ENCODE results near the gene ARL3.

The ARL3 gene

DNA sequence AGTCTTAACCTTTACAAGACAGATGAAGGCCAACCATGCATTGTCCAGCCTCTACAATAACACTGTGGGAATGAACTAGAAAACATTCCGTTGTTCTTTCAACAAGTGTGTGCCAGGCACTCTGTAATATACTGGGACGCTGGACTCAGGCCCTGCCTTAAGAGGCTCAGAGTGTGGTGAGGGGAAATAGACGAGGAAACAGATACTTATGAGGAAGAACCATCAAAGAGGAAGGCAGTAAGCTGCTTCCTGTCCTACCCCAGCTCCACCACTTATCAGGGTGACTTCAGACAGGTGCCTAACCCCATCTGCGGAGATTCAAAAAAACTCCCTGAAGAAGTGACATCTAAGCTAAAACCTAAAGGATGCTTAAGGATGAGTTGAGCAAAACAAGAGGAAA lies 78.8 kb downstream of the ARL3 start:
- TF ChIP-seq CTCF (IDR thresholded peaks at IDR 0.05; ENCODE audit: low read depth, low read length) = no peak
- no peak overlapping the region for H3K4me3 ChIP-seq (replicated peaks in 1 of 2; ENCODE audit: low read depth in 2 of 2, low read length in 2 of 2)
- no peak for DNase-seq (ENCODE audit: low read depth in 2 of 2)

DNA sequence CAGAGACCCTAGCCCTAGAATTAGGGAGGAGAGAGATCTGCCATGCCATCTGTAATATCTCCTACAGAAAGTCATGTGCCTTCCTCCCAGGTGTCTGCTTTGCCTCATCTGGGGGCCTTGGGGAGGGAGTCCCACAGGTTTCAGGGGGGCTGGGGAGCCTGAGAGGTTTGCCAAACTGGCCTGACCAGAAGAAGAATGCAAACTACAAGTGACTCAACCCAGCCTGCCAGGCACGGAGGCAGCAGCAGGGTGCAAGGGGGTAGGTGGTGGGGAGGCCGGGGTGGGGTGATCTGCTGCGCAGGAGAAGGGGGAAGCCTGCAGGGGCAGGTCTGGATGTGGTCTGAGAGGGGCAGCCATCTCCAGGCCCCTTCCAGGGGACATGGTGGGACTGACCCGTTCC lies 79.5 kb downstream of the ARL3 start:
- H3K4me3 ChIP-seq (replicated peaks in 1 of 2; ENCODE audit: low read depth in 2 of 2, low read length in 2 of 2) = no peak overlapping the region
- no peak for TF ChIP-seq CTCF (IDR thresholded peaks at IDR 0.05; ENCODE audit: low read depth, low read length)
- DNase-seq (ENCODE audit: low read depth in 2 of 2) = no peak

GRCh38 chr10:102633848-102634247 lies 80.3 kb downstream of the ARL3 start:
- TF ChIP-seq CTCF (IDR thresholded peaks at IDR 0.05; ENCODE audit: low read depth, low read length) = no peak
- no peak overlapping the region for H3K4me3 ChIP-seq (replicated peaks in 1 of 2; ENCODE audit: low read depth in 2 of 2, low read length in 2 of 2)
- no peak for DNase-seq (ENCODE audit: low read depth in 2 of 2)

GRCh38 chr10:102633287-102633686 lies 80.9 kb downstream of the ARL3 start:
- DNase-seq (ENCODE audit: low read depth in 2 of 2) = peak; percentile 77 to 88
- TF ChIP-seq CTCF (IDR thresholded peaks at IDR 0.05; ENCODE audit: low read depth, low read length) = no peak
- no peak overlapping the region for H3K4me3 ChIP-seq (replicated peaks in 1 of 2; ENCODE audit: low read depth in 2 of 2, low read length in 2 of 2)

DNA sequence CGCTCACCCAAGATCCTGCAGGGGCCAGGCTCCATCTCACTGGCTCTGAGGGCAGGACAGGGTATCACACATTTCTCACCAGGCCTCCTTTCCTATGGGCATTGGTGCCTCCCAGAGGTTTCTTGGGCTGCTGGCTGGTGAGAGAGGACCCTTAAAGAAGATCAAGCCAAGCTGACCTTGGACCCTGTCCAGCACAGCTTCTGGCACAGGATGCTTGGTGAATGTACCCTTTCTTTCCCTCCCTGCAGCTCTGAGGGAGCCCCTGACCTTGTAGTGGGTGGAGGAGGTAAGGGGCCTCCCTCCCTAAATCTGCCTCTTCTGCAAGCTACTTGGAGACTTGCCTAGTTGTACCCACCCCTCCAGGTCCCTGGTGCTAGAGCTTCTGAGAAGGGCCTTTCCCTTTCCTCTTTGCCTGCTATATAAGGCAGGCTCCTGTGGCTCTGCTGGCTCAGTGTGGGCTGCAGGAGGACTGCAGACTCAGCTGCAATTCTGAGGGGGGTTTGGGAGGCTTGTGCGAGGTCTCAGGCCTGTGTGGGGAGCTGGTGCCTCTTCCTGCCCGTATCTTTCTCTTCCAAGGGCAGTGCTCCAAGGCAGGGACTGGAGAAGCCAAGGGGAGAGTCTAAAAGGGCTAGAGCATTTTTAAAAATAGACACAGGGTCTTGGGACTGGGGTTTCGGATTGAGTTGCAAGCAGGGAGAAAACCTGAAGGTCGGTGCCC lies 81.6 kb downstream of the ARL3 start:
- no peak for TF ChIP-seq CTCF (IDR thresholded peaks at IDR 0.05; ENCODE audit: low read depth, low read length)
- DNase-seq (ENCODE audit: low read depth in 2 of 2) = peak in 1 of 2 donors; percentile 91

GRCh38 chr10:102631525-102632393 lies 82.4 kb downstream of the ARL3 start:
- TF ChIP-seq CTCF (IDR thresholded peaks at IDR 0.05; ENCODE audit: low read depth, low read length) = no peak
- no peak for DNase-seq (ENCODE audit: low read depth in 2 of 2)
- H3K4me3 ChIP-seq (replicated peaks in 1 of 2; ENCODE audit: low read depth in 2 of 2, low read length in 2 of 2) = no peak overlapping the region

More for the DNA sequence above, 81.6 kb downstream of the ARL3 start:
- H3K4me3 ChIP-seq (replicated peaks in 1 of 2; ENCODE audit: low read depth in 2 of 2, low read length in 2 of 2) = no peak overlapping the region

Data from cardiac fibroblast (primary cell).